ENCODE results near the gene CCL20.

CCL20 gene

GRCh38 chr2:227821043-227821942 is 7.7 kb downstream of the CCL20 start:
- Histone ChIP-seq H2AFZ (ENCODE audit: low read length, unreplicated experiment) (no peak overlapping the region), H3K4me1 (ENCODE audit: control insufficient read depth, insufficient read depth, low read length, unreplicated experiment) (peaks cover 30% of the 10 kb centered on the region), H3K79me2 (ENCODE audit: control insufficient read depth, insufficient read depth, low read length, unreplicated experiment) (peaks cover 15% of the 10 kb centered on the region), H3K27me3 (ENCODE audit: insufficient read depth, low read length) (no peaks in the 10 kb centered on the region), H3K36me3 (ENCODE audit: insufficient read depth, low read length) (peaks cover 8% of the 10 kb centered on the region; the same call in 1 of the 2 replicates), H3K27ac (ENCODE audit: low read depth, low read length) (peak overlapping the region; percentile 100), H3K4me3 (ENCODE audit: low read depth, low read length) (peak overlapping the region; percentile 22; the same call in 1 of the 2 replicates)

- Histone ChIP-seq H3K36me3 (ENCODE audit: insufficient read depth, low read length) (no peaks in the 10 kb centered on the region), H2AFZ (ENCODE audit: low read length, unreplicated experiment) (no peak overlapping the region), H3K27me3 (ENCODE audit: insufficient read depth, low read length) (no peaks in the 10 kb centered on the region), H3K27ac (ENCODE audit: low read depth, low read length) (peak overlapping the region; percentile 100; the same call in 1 of the 2 replicates), H3K4me3 (ENCODE audit: low read depth, low read length) (no peak overlapping the region), H3K4me1 (ENCODE audit: control insufficient read depth, insufficient read depth, low read length, unreplicated experiment) (peaks cover 30% of the 10 kb centered on the region), H3K79me2 (ENCODE audit: control insufficient read depth, insufficient read depth, low read length, unreplicated experiment) (peaks cover 4% of the 10 kb centered on the region)
These were observed 8.9 kb downstream of the CCL20 start for GRCh38 chr2:227822416-227823003.

GRCh38 chr2:227823922-227824321 is 10.3 kb downstream of the CCL20 start:
- no peaks in the 10 kb centered on the region for H3K27me3 ChIP-seq (ENCODE audit: insufficient read depth, low read length)

DNA sequence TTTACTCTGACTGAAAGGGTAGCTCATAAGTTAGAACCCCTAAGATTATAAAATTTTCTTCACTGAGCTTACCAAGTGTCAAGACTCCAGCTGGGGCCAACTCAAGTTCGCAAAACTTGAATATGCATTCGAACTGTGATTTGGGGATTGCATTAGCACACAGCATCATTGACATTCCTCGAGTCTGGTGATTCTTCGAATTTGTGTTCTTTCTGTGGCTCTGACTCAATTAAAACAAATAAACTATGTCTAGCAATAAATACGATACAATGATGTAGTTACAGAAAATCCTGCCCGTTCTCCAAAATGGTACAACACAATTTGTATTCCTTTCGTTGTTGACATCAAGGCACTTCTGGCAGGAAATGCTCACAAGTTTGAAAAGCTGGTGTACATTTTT is 11.1 kb downstream of the CCL20 start:
- Histone ChIP-seq H3K4me3 (ENCODE audit: low read depth, low read length) (no peak overlapping the region), H3K4me1 (ENCODE audit: control insufficient read depth, insufficient read depth, low read length, unreplicated experiment) (peaks cover 23% of the 10 kb centered on the region), H3K79me2 (ENCODE audit: control insufficient read depth, insufficient read depth, low read length, unreplicated experiment) (no peaks in the 10 kb centered on the region), H3K27me3 (ENCODE audit: insufficient read depth, low read length) (no peaks in the 10 kb centered on the region), H3K36me3 (ENCODE audit: insufficient read depth, low read length) (no peaks in the 10 kb centered on the region), H2AFZ (ENCODE audit: low read length, unreplicated experiment) (no peak overlapping the region), H3K27ac (ENCODE audit: low read depth, low read length) (no peak overlapping the region)

More at GRCh38 chr2:227823922-227824321, 10.3 kb downstream of the CCL20 start:
- H2AFZ ChIP-seq (ENCODE audit: low read length, unreplicated experiment) = no peak overlapping the region
- no peaks in the 10 kb centered on the region for H3K79me2 ChIP-seq (ENCODE audit: control insufficient read depth, insufficient read depth, low read length, unreplicated experiment)
- H3K36me3 ChIP-seq (ENCODE audit: insufficient read depth, low read length) = no peaks in the 10 kb centered on the region
- no peak overlapping the region for H3K4me3 ChIP-seq (ENCODE audit: low read depth, low read length)
- H3K27ac ChIP-seq (ENCODE audit: low read depth, low read length) = no peak overlapping the region
- H3K4me1 ChIP-seq (ENCODE audit: control insufficient read depth, insufficient read depth, low read length, unreplicated experiment) = peaks cover 29% of the 10 kb centered on the region

DNA sequence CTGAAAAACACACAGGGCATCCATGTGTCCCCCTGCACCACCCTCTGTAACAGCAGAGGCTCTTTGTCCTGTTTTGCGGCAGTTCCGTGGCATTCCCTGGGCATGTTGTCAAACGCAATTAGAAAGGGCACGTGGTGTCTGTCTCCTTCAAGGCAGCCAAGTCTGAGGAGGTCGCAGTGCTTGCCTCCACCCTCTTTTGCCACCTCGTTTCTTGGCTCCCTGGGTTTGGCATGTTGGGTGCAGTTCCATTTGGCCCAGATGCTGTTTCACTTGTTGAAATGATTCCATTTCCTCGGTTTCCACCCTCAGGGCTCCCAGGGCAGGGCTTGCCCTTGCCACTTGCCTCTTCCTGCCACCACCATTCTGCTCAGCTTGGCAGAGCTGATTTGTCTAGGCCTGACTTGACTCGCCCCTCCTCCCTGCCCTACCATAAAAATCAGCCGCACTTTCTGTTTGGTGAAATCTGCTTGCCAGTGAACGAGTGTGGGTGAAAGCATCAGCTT is 12.4 kb downstream of the CCL20 start:
- Histone ChIP-seq H3K27ac (ENCODE audit: low read depth, low read length) (no peak overlapping the region), H3K36me3 (ENCODE audit: insufficient read depth, low read length) (no peaks in the 10 kb centered on the region), H3K4me3 (ENCODE audit: low read depth, low read length) (no peak overlapping the region), H3K27me3 (ENCODE audit: insufficient read depth, low read length) (no peaks in the 10 kb centered on the region), H3K4me1 (ENCODE audit: control insufficient read depth, insufficient read depth, low read length, unreplicated experiment) (peaks cover 9% of the 10 kb centered on the region), H3K79me2 (ENCODE audit: control insufficient read depth, insufficient read depth, low read length, unreplicated experiment) (no peaks in the 10 kb centered on the region), H2AFZ (ENCODE audit: low read length, unreplicated experiment) (no peak overlapping the region)

- Histone ChIP-seq H3K27me3 (ENCODE audit: insufficient read depth, low read length) (no peaks in the 10 kb centered on the region), H3K4me3 (ENCODE audit: low read depth, low read length) (no peak overlapping the region), H3K79me2 (ENCODE audit: control insufficient read depth, insufficient read depth, low read length, unreplicated experiment) (no peaks in the 10 kb centered on the region), H2AFZ (ENCODE audit: low read length, unreplicated experiment) (no peak overlapping the region), H3K4me1 (ENCODE audit: control insufficient read depth, insufficient read depth, low read length, unreplicated experiment) (peaks cover 4% of the 10 kb centered on the region), H3K36me3 (ENCODE audit: insufficient read depth, low read length) (no peaks in the 10 kb centered on the region), H3K27ac (ENCODE audit: low read depth, low read length) (no peak overlapping the region)
These were observed 12.9 kb downstream of the CCL20 start for GRCh38 chr2:227826563-227826962.

- H2AFZ ChIP-seq (ENCODE audit: low read length, unreplicated experiment) = no peak overlapping the region
These were observed 13.5 kb downstream of the CCL20 start for GRCh38 chr2:227827143-227827542.

GRCh38 chr2:227828477-227828912 is 14.9 kb downstream of the CCL20 start:
- Histone ChIP-seq H3K79me2 (ENCODE audit: control insufficient read depth, insufficient read depth, low read length, unreplicated experiment) (no peaks in the 10 kb centered on the region), H3K27me3 (ENCODE audit: insufficient read depth, low read length) (no peaks in the 10 kb centered on the region), H3K4me1 (ENCODE audit: control insufficient read depth, insufficient read depth, low read length, unreplicated experiment) (no peaks in the 10 kb centered on the region), H2AFZ (ENCODE audit: low read length, unreplicated experiment) (no peak overlapping the region), H3K36me3 (ENCODE audit: insufficient read depth, low read length) (no peaks in the 10 kb centered on the region), H3K4me3 (ENCODE audit: low read depth, low read length) (no peak overlapping the region), H3K27ac (ENCODE audit: low read depth, low read length) (no peak overlapping the region)

More at GRCh38 chr2:227827143-227827542, 13.5 kb downstream of the CCL20 start:
- Histone ChIP-seq H3K36me3 (ENCODE audit: insufficient read depth, low read length) (no peaks in the 10 kb centered on the region), H3K27me3 (ENCODE audit: insufficient read depth, low read length) (no peaks in the 10 kb centered on the region), H3K27ac (ENCODE audit: low read depth, low read length) (no peak overlapping the region), H3K79me2 (ENCODE audit: control insufficient read depth, insufficient read depth, low read length, unreplicated experiment) (no peaks in the 10 kb centered on the region), H3K4me3 (ENCODE audit: low read depth, low read length) (no peak overlapping the region), H3K4me1 (ENCODE audit: control insufficient read depth, insufficient read depth, low read length, unreplicated experiment) (no peaks in the 10 kb centered on the region)

GRCh38 chr2:227829337-227829736 is 15.7 kb downstream of the CCL20 start:
- no peak overlapping the region for H2AFZ ChIP-seq (ENCODE audit: low read length, unreplicated experiment)

GRCh38 chr2:227834423-227834822 is 20.8 kb downstream of the CCL20 start:
- Histone ChIP-seq H3K27ac (ENCODE audit: low read depth, low read length) (no peak overlapping the region), H3K4me1 (ENCODE audit: control insufficient read depth, insufficient read depth, low read length, unreplicated experiment) (no peaks in the 10 kb centered on the region), H2AFZ (ENCODE audit: low read length, unreplicated experiment) (no peak overlapping the region), H3K27me3 (ENCODE audit: insufficient read depth, low read length) (no peaks in the 10 kb centered on the region), H3K4me3 (ENCODE audit: low read depth, low read length) (no peak overlapping the region), H3K79me2 (ENCODE audit: control insufficient read depth, insufficient read depth, low read length, unreplicated experiment) (no peaks in the 10 kb centered on the region), H3K36me3 (ENCODE audit: insufficient read depth, low read length) (no peaks in the 10 kb centered on the region)

More at GRCh38 chr2:227829337-227829736, 15.7 kb downstream of the CCL20 start:
- Histone ChIP-seq H3K79me2 (ENCODE audit: control insufficient read depth, insufficient read depth, low read length, unreplicated experiment) (no peaks in the 10 kb centered on the region), H3K36me3 (ENCODE audit: insufficient read depth, low read length) (no peaks in the 10 kb centered on the region), H3K27me3 (ENCODE audit: insufficient read depth, low read length) (no peaks in the 10 kb centered on the region), H3K4me1 (ENCODE audit: control insufficient read depth, insufficient read depth, low read length, unreplicated experiment) (no peaks in the 10 kb centered on the region), H3K4me3 (ENCODE audit: low read depth, low read length) (no peak overlapping the region), H3K27ac (ENCODE audit: low read depth, low read length) (no peak overlapping the region)
